ENCODE results near the gene RASGRP1.

- TF ChIP-seq CTCF (IDR thresholded peaks at IDR 0.05) (no peak), ZFX (IDR thresholded peaks at IDR 0.05; ENCODE audit: borderline replicate concordance) (no peak)
Observed at GRCh38 chr15:38533926-38534325, 30.7 kb downstream of the RASGRP1 start.

Measured in 22Rv1 (cell line).